Activated CD4-positive, CD25-positive, alpha-beta regulatory T cell (primary cell): ENCODE results near the gene SPINK6.

Experiments
- DNase-seq, 4 experiments: peaks; one replicate each; lab custom pipeline; 2025; lab: John Stamatoyannopoulos, UW

SPINK6 gene, protein sequence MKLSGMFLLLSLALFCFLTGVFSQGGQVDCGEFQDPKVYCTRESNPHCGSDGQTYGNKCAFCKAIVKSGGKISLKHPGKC

GRCh38 chr5:148202531-148203203 lies at the start of gene SPINK6:
TSS of gene SPINK6 (plus strand) at chr5:148203042. CDS start at chr5:148203097, 55 bp downstream.
- DNase-seq: no peak

DNA sequence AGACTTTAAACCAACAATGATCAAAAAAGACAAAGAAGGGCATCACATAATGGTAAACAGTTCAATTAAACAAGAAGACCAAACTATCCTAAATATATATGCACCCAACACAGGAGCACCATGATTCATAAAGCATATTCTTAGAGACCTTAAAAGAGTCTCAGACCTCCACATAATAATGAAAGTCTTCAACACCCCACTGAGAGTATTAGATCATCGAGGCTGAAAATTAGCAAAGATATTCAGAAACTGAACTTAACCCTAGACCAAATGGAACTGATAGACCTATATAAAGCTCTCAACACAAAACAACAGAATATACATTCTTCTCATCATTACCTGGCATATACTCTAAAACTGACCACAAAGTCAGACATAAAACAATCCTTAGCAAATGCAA lies 46.2 kb upstream of the SPINK6 start:
- no peak for DNase-seq

GRCh38 chr5:148162038-148162437 lies 40.8 kb upstream of the SPINK6 start:
- DNase-seq: no peak

- no peak for DNase-seq
Measured at GRCh38 chr5:148163345-148163744, 39.5 kb upstream of the SPINK6 start.

GRCh38 chr5:148166550-148167283 lies 36.1 kb upstream of the SPINK6 start:
- DNase-seq: no peak

- no peak for DNase-seq
Measured at GRCh38 chr5:148168246-148168645, 34.6 kb upstream of the SPINK6 start, which contains the start of gene SPINK14. TSS of gene SPINK14 (plus strand) at chr5:148168546. CDS start at chr5:148169733, 1,187 bp downstream.

DNA sequence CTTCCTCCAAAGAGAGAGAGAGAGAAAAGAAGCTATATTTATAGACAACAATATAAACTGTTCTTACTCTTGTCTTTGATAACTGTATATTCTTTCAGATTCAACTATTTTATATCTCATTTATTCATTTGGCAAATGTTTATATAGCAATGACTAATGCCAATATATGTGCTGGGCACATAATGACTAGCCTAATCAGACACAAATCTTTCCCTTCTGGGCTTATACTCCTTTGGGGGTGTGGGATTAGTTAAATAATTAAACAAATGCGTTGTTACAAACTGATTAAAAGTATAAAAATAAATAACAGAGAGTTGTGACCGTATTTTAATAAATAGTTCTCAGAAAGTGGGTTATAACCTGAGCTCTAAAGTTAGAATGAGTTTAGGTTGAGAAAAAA lies 30.5 kb upstream of the SPINK6 start:
- DNase-seq: no peak

DNA sequence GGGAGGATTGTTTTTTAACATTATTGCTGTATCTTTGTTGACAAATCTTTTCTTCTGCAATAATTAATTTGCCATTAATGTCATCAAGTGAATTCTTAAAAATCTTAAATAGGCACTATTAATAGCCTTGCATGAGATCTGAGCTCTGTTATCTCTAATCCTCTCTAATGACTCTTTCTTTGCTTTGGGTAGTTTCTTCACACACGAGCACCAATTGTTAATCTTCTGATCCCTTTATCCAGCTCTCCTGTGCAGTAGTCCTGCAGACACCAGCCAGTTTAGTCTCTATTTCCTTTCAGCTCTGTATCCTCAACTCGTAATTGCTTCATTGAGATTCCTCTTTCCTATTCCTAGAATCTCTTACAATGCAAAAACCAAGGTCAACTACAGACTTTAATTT lies 26.4 kb upstream of the SPINK6 start:
- no peak for DNase-seq

DNA sequence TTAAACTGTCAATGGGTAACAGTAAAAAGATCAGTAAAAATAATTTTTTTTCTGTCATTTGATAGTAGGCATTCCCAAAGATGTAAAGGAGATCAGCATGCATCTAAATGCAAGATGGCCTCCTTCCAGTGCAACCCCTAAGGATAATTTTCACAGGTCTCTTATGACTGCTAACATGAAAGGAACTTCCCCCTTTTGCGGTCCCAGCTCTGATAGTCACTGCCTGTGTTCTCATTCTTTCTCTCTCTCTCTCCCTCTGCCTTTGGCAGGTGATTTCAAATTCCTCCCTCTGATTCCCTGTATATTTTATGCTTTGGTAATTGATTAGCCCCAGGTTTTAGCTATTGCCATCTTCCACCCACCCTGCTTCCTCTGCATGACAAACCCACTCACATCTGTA lies 25.6 kb upstream of the SPINK6 start:
- no peak for DNase-seq

- no peak for DNase-seq
Measured at GRCh38 chr5:148179234-148179824, 23.5 kb upstream of the SPINK6 start.

GRCh38 chr5:148186248-148187003 lies 16.4 kb upstream of the SPINK6 start:
- DNase-seq: no peak

GRCh38 chr5:148191010-148191409 lies 11.8 kb upstream of the SPINK6 start:
- no peak for DNase-seq

GRCh38 chr5:148193202-148193601 lies 9.6 kb upstream of the SPINK6 start:
- no peak for DNase-seq

DNA sequence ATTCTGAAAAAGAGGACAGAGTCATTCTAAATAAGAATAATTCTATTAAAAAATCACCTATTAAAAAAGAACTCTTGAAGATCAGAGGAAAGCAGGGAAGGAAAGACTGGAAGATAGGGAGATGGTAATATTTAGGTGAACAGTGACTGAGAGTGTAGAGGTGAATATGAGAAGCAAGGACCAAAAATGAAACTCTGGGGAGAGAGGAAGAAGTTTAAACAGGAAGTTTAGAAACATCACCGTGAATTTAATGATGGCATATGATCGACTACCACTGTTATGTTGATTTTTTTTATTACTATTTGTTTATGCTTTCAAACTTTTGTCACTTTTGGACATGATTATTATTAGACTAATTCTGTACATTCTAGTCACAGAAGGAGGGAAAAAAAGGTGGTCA lies 1.7 kb upstream of the SPINK6 start:
- no peak for DNase-seq

DNA sequence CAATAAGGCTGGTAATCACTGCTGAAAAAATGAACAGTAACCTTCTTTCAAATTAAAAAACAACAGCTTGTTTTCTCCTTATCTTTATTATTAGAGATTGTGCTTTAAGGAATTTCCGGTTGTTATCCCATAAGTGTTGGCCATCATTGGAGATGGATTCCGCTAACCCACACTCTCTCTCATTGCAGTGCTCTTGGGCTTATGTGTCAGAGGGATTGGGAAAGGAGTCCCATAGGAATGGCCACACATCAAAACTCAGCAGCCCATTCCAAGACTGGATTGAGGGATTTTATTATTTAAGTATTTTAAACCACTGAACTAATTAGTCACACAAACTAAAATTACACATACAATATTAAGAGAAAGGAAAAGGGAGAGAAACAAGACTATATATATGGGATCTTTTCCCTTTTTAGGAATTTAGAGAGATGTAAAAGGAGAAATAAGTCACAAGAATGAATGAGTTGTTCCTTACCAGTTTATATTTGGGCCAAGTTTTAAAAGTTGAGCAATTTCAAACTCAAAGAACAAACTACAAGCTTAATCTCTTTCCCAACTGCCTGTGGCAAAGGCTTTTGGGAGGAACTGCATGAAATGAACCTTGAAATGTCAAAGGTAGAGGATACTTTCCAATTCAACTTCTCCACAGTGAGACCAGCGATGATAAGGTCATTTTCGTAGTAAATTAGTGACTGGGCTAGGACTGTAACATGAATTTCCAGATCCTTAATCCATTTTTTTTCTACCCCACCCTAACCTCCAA lies 2.4 kb downstream of the SPINK6 start:
- DNase-seq: no peak

- no peak for DNase-seq
Measured at GRCh38 chr5:148205865-148206264, 3.0 kb downstream of the SPINK6 start.

GRCh38 chr5:148206620-148207019 lies 3.8 kb downstream of the SPINK6 start:
- no peak for DNase-seq

DNA sequence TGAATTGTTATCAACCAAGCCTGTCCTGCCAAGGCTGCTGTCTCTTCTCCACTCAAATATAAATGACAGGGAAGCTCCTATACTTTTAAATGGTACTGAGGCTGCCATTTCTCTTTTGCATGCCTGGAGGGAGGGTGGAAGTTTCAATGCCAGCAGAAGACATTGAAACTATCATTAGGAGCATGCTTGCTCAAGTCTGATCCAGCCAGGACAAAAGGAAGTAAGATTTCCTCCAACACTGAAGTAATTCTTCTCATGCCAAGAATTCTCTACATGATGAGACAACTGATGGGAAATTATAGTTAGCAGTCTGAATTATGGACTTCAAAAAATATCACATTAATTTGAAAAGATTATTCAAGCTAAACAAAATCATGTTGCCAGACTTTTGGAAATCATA lies 5.4 kb downstream of the SPINK6 start:
- no peak for DNase-seq

- DNase-seq: no peak
Measured at GRCh38 chr5:148209151-148209770, 6.4 kb downstream of the SPINK6 start.

DNA sequence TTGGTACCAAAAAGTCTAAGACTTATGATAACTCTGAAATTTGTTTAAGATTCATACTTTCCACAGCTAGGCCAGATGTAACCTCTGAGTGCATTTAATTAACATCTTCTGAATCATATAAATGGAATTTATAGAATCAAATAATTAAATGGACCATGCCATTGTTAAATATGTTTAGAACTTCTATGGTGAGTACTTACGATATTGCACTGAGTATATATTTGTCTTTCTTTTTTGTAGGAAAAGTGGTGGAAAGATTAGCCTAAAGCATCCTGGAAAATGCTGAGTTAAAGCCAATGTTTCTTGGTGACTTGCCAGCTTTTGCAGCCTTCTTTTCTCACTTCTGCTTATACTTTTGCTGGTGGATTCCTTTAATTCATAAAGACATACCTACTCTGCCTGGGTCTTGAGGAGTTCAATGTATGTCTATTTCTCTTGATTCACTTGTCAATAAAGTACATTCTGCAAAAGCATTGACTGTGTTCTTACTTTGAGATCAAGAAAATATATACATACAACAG lies 11.9 kb downstream of the SPINK6 start:
- DNase-seq: no peak

DNA sequence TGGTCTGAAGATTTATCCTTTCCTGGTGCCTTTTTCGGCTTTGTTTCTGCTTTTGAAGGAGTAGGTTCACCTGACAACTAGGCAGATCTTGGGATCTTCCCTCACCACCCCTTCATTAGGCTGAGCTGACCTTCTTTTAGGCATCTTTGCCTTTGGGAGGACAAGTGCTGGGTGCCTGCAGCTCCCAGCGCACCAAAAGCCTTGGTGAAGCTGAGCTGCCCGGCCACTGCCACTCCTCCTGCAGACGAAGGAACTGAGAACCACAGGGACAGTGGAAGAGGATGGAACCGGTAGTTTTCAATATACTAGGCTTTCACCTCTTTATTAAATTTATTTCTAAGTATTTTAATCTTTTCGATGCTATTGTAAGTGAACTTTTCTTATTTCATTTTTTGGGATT lies 18.7 kb downstream of the SPINK6 start:
- DNase-seq: no peak
